HuH-7.5 (cell line): ENCODE data around the gene PAF1.

Experiments
- DNase-seq: peaks from one replicate; pipeline ENCODE4 v3.0.0; 2011; ENCODE audit warnings: low spot score

The PAF1 gene

GRCh38 chr19:39416152-39417120, 25.5 kb upstream of the PAF1 start:
- DNase-seq = no peak

DNA sequence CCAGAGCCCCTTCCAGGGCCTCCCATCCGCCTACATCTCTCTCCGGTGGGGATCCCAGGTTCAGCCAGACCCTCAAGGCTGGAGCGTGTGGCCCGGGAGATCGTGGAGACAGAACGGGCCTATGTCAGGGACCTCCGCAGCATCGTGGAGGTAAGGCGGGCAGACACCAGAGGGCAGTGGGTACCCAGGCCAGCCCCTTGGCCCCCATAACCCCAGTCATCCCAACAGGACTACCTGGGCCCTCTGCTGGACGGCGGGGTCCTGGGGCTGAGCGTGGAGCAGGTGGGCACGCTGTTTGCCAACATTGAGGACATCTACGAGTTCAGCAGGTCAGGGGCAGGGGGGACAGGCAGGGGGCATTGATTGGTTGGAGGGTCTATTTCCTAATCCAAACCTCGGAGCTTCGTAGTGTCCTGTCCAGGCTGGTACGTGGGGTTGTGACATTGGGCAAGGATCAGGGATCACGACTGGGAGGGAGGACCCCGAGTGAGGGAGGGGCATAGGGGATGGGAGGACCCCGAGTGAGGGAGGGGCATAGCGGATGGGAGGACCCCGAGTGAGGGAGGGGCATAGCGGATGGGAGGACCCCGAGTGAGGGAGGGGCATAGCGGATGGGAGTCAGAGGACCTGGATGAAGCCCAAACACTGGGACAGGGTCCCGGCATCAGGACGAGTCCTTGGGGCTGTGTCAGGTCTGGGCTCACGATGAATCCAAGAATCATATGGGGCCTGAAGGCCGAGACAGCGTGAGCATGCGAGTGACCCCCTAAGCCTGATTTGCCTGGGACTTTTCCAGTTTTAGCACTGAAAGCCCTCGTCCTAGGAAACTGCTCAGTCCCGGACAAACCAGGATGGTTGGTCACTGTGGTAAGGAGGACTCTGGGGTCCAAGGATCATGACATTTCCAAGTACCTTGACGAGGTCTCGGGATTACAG, 24.5 kb upstream of the PAF1 start:
- no peak for DNase-seq

DNA sequence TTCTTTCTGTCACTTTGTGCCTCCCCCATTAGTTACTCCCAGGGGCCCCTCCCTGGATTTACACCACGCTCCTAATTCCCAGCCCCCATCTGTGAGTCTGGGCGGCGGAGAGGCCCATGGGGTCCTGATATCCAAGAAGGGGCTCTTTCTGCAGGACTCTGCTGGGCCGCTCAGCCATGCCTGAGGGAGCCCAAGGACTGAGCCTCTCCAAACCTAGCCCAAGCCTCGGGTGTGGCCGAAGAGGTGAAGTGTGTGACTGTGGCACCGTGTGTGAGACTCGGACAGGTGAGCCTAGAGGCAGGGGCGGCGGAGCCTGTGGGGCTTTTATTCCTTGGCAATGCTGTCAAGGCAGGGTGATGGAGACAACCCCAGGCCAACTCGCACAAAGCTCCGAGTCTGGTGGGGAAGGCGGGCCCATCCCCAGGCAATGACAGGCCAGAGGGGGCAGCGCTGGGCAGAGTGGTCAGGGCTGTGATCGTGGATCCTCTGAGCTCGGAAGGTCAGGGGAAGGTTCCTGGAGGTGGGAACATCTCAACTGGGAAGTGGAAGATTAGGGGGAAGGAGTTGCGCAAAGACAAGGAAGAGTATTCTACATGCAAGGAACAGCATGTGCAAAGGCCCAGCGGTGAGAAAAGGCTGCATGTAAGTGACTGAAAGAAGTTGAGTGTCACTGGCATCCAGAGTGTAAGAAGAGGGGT, 23.2 kb upstream of the PAF1 start:
- DNase-seq = peak; percentile 89

- peak; percentile 69 for DNase-seq
These were observed 22.5 kb upstream of the PAF1 start for GRCh38 chr19:39413272-39413910.

DNA sequence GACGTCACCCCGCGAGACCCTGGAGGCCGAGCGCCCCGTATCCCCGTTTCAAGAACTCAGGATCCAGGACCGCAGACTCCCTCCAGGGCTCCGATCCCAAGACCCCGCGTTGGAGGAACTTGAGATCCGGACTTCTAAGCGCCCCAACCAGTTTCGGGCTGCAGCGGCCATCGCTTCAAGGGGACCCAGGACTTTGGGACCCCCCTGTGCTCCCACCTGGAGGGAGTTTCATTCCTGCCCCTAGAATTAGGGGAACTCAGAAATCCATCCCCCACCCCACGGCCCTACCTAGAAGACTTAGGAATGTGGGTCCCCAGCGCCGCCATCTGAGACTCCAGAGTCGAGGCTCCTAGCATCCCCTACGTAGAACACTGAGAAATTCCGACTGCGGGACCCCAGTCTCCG, 22.0 kb upstream of the PAF1 start:
- DNase-seq = no peak

DNA sequence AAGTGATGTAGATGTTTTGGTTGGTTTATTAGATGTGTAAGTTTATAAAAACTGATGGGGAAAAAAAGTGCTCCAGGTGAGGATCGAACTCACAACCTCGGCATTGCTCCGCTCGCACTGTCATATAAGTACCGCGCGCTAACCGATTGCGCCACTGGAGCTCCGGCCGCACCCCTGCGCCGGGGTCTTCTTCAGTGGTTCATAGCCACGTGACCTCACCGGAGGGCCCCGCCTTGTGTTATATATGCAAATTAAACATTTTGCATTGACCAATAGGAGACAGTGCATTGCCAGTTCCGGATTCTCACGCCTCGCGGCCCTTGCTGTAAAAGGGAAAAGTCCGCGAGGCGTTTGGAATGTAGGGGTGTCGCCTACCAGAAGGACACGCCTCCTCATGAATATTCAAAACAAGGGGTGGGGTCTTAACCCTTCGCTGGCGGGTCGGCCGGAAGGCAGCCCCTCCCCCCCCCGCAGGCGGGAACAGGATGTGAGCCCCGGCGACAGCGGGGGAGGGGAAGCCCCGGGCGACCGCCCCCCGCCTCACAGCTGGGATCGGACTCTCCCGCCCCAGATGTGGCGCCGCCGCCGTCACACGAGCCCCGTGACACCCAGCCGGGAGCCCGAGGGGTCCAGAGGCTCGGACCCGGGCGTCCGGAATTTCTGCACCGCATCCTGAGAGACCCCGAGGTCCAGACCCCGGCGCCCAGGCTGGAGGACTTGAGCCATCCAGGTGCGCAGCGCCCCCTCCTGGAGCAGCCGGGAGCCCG, 21.4 kb upstream of the PAF1 start, which contains the start of gene PLEKHG2:
Gene PLEKHG2, plus strand, starts transcription at position 570 of the 767 bp plus-strand sequence. CDS start 1,418 bp downstream, outside the sequence.
- DNase-seq = peak; percentile 97

- peak; percentile 91 for DNase-seq
These were observed 20.9 kb upstream of the PAF1 start for GRCh38 chr19:39411832-39412099.

DNA sequence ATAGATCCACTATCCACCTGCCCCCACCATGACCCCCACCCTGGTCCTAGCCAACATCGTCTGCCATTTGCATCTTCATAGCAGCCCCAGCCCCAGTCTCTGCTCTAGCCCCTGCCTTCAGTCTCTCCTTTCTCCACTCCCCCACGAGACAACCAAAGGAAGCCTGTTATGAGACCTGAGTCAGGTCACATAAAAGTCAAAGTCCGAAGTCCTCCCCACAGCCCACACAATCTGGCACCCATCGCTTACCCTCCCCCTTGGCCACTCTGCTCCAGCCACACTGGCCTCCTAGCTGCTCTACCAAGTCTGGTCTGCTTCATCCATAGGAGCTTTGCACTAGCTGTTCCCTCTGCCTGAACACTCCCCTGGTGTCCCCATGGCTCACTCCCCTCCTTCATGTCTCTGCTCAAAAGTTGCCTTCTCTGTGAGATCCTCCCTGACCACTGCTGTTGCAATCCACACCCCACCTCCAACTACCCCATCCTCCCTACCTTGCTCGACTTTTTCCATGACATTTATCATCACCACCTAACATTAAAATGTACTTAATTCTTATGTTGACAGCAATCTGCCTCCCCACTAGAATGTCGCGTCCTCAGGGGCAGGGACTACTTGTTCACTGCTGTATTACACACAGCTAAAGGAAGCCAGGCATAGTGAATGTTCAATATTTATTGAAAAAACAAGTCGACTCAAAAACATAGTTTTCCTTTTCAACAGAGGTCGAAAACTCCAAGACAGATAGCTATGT, 20.4 kb upstream of the PAF1 start:
- DNase-seq = peak; percentile 72

- no peak for DNase-seq
These were observed 19.9 kb upstream of the PAF1 start for GRCh38 chr19:39410831-39411080.

DNA sequence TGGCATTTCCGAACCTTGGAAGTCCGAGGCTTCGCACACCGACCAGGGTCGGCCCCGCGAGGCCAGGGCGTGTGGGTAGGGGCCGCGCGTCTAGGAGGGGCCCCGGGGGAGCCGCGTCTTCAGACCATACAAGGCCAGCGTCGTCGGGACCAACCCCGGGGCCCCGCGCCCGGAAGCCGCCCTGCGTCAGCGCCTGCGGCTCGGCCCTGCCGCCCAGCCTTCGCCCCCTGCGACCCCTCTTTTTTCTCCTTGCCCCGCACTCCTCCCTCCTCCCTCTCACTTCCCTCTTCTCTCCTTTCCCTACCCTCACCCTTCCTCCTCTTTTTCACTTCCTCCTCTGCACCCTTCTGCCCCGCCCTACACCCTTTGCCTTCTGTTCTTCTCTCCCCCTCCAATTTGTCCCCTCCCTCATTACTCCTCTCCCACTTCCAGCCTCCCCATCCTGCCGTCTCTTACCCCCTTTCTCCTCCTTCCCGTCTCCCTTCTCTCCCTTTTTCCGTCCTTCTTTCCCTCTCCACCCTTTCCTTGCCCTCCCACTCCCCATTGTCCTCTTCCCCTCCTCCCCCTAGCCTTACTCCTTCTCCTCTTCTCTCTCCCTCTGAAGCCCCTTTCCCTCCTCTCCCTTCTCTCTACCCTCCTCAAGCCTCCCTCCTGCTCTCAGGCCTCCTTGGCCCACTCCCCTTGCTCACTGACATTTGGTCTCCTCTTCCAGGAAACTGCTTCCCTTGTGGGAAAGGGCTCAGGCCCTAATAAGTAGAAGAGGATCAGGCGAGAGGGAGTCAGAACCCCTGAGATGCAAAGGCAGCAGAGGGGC, 19.3 kb upstream of the PAF1 start:
- peak; percentile 64 for DNase-seq

- DNase-seq = peak; percentile 92
These were observed 18.5 kb upstream of the PAF1 start for GRCh38 chr19:39409208-39410016.

DNA sequence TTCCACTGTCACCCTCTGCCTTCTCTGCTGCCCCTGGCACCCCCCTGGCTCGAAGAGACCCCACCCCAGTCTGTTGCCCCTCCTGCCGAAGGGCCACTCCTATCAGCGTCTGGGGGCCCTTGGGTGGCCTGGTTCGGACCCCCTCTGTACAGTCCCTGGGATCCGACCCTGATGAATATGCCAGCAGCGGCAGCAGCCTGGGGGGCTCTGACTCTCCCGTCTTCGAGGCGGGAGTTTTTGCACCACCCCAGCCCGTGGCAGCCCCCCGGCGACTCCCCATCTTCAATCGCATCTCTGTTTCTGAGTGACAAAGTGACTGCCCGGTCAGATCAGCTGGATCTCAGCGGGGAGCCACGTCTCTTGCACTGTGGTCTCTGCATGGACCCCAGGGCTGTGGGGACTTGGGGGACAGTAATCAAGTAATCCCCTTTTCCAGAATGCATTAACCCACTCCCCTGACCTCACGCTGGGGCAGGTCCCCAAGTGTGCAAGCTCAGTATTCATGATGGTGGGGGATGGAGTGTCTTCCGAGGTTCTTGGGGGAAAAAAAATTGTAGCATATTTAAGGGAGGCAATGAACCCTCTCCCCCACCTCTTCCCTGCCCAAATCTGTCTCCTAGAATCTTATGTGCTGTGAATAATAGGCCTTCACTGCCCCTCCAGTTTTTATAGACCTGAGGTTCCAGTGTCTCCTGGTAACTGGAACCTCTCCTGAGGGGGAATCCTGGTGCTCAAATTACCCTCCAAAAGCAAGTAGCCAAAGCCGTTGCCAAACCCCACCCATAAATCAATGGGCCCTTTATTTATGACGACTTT, 17.7 kb upstream of the PAF1 start:
- no peak for DNase-seq

- DNase-seq = no peak
These were observed 16.9 kb upstream of the PAF1 start for GRCh38 chr19:39407660-39408391.

GRCh38 chr19:39407410-39407659, 16.4 kb upstream of the PAF1 start:
- DNase-seq = no peak

DNA sequence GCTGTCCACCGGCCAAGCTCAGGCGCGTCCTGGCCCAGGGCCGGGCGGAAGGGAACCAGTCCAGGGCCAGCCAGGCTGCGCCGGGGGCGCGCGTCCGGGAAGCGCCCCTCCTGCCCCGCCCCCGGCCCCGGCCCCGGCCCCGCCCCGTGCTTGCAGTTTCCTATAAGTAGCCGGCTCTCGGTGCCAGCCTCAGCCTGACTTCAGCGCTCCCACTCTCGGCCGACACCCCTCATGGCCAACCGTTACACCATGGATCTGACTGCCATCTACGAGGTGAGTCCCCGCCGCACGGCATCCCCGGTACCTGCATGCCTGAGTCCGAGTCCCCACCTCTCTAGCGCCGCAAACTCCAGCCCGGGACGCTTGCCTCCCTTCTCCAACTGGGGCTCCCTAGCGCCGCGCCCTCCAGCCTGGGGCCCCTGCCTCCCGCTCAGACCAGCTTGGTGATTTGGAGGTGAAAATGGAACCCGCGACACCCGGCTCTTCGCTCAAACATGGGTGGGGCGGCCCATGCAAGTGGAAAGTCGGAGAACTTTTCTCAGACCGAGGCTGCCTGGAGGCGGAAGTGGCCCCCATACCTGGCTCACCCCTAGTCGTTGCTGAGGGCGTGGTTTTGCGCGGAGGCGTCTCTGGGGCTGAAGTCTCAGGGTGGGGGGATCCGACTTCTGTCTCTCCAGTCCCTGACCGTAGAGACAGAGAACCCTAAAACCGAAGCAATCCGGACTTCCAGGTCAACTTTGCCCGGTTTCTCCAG, 15.9 kb upstream of the PAF1 start, which contains the start of gene ZFP36:
Gene ZFP36, plus strand, starts transcription at position 192 of the 754 bp plus-strand sequence. Its CDS starts 58 bp downstream, at position 250.
- DNase-seq = peak; percentile 98

DNA sequence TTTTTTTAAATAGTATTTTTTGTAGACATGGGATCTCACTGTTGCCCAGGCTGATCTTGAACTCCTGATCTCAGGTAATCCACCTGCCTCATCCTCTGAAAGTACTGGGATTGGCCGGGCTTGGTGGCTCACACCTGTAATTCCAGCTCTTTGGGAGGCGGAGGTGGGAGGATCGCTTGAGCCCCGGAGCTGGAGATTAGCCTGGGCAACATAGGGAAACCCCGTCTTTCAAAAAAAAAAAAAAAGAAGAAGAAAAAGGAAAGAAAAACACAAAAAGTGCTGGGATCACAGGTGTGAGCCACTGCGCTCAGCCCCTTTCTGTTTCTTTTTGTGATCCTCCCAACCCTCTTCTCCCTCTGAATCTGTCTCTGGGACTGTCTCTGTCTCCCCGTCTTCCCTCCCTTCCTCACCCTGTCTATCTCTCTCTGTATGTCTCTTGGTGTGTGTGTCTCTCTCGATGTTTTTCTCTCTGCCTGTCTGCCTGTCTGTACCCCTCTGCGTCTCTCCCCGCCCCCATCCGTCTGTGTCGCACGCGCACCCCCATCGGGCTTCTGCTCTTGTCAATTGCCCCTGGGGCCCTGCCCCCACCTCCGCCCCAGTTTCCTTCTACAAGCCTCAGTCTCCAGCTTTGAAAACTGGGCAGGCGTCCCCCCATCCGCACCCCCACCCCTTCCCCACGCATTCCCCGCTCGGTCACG, 15.2 kb upstream of the PAF1 start:
- peak; percentile 61 for DNase-seq
